Effector CD4-positive, alpha-beta T cell (primary cell): ENCODE results near the gene ECI1.
"Not testable (repeated sequence)": the region's sequence is repeated elsewhere in the genome, so short reads cannot be mapped to it uniquely, and the experiment has no call there.

Experiments used
- DNase-seq: peaks from one replicate; pipeline ENCODE4 v3.0.0-alpha.2; 2020

Gene ECI1

GRCh38 chr16:2252806-2253148 lies 1.4 kb upstream of the ECI1 start:
- DNase-seq: no peak

GRCh38 chr16:2250652-2251295 lies 613 bp downstream of the ECI1 start:
- peak; percentile 16 for DNase-seq

GRCh38 chr16:2246301-2246885 lies 5.0 kb downstream of the ECI1 start:
- no peak for DNase-seq

DNA sequence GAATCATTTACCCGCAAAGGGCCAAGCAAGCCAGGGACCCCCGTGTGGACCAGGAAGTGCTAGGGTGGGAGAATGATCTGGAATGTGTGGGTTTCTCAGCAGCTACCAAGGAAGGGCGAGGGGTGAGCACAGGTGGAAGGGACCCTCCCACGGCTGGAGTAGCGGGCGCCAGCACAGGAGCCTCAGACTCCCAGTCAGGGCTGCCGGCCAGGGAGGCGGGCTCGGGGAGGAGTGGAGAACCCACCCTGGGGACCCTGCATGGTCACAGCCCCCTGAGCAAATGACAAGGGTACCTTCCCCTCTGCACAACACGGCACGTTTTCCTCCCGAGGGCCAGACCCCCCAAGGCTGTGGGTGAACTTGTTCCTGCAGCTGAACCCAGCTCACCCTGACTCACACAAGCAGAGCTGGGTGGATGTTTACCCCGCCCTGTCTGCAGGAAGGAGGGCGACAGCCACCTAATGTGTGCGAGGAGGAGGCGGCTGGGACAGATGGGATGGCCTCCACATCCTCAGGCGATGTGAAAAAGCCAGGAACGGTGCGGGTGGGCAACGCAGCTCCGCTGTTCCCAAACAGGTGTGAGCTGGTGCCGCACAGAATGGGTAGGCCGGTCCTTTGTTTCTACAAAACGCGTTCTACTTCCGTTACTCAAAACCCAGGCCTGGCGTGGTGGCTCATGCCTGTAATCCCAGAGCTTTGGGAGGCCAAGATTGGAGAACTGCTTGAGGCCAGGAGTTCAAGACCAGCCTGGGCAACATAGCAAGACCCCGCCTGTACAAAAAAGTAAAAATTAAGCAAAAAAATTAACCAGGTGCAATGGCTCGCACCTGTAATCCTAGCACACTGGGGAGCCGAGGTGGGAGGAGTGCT lies 6.2 kb downstream of the ECI1 start:
- no peak for DNase-seq

DNA sequence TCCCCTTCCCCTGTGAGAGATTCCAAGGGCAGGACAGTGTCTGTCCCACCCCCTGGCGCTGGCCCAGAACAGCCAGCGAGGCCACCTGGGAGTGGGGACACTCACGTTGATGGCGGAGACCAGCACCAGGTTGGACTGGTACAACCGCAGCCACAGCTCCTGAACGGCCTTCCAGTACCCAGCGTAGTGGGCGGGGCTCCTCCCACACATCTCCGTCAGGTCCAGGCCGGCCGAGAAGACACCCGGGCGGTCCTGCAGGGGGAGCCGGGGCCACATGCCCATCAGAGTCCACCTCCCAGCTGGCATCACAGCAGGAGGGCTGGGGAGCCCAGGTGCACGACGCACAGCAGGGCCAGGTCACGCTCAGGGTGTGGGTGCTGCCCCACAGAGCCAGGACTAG lies 7.1 kb downstream of the ECI1 start:
- no peak for DNase-seq

DNA sequence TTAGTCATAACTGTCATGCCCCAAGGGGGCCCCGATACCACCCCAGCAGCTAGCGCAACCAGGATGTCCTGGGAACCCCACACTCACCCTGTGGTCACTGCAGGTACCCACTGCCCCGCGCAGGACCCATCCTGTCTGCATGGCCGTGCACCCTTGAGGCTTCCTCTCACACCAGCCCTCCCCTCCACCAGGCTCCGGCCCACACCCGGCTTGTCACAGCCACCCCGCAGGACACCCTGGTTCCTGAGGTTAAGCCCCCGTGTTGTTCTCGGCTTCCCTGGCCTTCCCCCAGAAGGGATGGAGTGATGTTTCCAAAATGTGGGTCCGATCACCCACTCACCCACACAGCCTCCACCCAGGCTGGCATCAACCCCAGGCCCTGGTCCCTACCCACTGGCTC lies 7.6 kb downstream of the ECI1 start:
- no peak for DNase-seq

DNA sequence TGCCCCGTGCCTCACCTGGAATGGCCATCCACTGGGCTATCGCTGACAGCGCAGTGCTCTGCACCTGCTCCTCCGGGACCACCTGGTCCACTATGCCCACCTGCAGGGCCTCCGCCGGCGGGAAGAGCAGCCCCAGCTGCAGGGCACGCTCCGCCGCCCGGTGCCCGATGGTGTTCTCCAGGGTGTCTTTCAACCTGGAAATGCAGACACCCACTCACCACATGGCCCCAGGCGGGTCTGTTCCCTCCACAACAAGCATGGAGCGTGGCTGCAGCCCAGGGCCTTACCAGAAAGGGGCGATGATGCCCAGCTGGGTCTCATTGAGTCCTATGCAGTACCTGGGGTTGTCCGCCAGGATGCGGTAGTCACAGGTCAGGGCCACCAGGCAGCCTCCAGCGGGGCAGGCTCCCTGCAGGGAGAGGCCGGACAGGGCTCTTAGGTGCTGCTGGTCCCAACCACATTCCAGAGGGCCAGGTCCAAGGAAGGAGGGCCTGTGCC lies 8.3 kb downstream of the ECI1 start:
- DNase-seq: no peak

GRCh38 chr16:2242598-2242997 lies 8.8 kb downstream of the ECI1 start:
- DNase-seq: no peak

DNA sequence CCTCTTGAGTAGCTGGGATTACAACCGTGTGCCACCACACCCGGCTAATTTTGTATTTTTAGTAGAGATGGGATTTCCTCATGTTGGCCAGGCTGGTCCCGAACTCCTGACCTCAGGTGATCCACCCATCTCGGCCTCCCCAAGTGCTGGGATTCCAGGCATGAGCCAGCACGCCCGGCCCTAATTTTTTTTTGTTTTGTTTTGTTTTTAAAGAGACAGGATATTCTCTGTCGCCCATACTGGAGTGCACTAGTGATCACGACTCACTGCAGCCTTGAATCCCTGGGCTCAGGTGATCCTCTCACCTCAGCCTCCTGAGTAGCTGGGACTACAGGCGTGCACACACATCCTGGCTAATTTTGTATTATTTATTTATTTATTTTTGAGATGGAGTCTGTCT lies 11.1 kb downstream of the ECI1 start:
- DNase-seq: not testable (repeated sequence)

DNA sequence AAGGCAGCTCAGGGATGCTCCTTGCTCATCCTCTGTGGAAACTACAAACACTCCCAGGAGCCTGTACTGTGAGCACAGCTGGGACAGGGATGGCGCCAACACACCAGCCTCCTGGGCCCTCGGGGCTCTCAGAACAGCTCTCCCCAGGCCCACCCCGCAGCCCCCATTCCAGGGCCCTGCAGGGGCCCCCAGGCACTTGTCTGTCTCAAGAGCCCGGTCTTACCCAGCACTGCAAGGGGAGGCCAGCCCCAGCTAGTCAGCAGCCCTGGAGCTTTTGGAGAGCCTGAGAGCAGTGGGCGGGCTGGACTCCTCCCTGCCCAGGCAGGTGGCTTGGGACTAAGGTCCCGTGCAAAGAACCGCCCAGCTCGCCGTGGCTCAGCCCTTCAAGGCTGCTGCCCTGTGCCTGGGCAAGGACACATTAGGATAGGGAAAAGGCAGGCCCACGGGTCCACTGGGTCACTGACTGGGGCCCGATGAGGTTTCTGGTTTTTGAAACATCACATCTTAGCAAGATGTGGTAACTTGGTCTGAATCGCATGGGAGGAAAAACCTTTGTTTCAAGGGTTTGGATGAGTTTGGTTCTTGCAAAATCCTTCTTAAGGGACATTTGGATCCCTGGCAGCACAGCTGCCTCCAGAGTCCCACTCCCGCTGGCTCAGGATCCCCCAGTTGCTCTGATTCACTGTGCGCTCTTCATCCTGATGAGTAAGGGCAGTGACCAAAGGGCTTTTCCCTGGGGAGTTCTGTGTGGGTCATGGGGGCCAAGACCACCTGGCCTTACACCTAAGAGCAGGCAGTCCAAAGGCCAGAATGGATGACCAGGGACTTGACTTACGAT lies 12.3 kb downstream of the ECI1 start:
- no peak for DNase-seq

- DNase-seq: no peak
Measured at GRCh38 chr16:2238150-2238837, 13.1 kb downstream of the ECI1 start.

GRCh38 chr16:2237493-2238149 lies 13.8 kb downstream of the ECI1 start:
- no peak for DNase-seq

DNA sequence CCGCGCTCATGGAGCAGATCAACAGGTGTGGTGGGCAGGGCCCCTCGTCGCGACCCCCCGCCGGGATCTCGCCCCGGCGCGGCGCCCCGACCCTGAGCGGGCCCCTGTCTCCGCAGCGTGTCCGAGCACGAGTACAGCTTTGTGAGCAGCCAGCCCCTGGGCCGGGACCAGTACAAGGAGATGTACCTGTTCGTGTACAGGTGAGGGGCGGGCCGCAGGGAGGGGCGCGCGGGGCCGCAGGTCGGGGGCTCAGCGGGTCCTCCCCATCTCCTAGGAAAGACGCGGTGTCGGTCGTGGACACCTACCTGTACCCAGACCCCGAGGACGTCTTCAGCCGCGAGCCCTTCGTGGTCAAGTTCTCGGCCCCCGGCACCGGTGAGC lies 14.3 kb downstream of the ECI1 start:
- no peak for DNase-seq

DNA sequence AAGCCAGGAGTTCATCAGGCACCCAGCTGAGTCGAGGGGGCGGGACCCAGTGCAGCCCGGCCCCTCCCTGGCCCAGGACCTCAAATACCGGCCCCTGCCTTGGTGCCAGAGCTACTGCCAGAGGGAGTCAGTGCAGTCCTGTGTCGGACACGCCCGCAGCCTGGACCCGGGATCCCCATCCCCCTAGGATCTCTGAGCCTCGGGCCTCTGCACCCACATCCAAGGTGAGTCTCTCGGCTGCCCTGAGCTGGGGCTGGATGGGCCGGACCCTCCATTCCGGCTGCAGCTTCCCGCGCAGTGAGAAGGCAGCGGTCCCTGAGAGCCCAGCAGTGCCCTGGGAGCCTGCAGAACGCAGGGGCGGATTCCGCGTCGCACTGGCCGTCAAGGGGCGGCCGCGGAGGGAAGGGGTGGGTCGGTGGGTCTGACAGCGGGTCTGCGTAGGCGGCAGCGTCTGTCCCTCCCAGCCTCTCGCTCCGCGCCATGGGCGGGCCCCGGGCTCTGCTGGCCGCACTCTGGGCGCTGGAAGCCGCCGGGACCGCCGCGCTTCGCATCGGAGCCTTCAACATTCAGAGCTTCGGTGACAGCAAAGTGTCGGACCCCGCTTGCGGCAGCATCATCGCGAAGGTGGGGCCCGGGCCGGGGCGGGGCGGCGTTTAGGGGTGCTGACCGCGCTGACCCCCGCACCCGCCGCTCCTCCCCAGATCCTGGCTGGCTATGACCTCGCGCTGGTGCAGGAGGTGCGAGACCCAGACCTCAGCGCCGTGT lies 14.9 kb downstream of the ECI1 start, which contains the start of gene DNASE1L2:
Gene DNASE1L2, plus strand, starts transcription at position 108 of the 765 bp plus-strand sequence. Its CDS starts 373 bp downstream, at position 481.
- DNase-seq: no peak

DNA sequence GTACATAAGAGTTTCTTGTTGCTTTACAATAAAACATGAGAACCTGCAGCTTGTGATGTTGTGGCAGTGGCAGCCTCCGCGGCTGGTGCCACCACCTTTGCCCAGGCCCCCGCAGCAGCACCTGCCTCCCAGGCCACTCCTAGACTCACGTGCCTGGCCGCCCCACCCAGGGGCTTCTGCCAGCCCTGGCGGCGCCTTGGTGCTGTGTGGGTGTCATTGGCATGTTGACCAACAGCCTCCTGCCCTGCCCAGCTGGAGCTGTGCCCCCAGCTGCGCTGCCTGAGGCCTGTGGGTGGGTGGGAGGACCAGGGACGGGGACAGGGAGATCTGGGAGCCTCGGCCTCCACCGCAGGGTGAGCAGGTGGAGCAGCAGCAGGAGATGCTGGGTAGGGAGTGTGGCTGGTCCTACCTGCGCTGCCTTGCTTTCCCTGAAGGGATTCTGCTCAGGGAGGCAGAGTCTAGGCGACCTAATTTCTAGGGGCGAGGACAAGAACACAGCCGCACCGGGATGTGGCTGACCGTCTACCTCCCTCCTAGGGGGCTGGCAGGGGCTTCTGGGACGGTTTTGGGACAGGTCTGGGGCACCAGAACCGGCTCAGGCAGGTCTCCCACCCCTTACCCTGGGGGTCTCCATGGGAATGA lies 15.6 kb downstream of the ECI1 start:
- DNase-seq: no peak

DNA sequence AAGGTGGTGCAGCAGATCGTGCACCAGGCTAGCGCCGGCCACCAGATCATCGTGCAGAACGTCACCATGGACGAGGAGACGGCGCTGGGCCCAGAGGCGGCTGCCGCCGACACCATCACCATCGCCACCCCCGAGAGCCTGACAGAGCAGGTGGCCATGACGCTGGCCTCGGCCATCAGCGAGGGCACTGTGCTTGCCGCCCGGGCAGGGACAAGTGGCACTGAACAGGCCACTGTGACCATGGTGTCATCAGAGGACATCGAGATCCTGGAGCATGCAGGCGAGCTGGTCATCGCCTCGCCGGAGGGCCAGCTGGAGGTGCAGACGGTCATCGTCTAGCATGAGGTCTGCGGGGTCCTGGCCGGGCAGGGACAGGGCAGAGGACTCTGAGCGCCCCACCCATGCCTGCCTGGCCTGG lies 16.1 kb downstream of the ECI1 start:
- no peak for DNase-seq

DNA sequence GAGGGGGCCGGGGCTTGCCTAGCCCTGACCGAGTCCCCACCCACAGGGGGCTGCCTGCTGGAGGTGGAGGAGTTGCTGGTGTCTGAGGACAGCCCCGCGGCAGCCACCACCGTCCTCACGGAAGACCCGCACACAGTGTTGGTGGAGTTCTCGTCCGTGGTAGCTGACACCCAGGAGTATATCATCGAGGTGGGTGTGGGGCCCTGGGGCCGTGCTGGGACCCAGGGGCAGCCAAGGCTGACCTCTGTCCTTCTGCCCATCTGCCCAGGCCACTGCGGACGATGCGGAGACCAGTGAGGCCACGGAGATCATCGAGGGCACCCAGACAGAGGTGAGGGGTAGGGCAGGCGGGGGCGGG lies 16.6 kb downstream of the ECI1 start:
- DNase-seq: no peak

- no peak for DNase-seq
Measured at GRCh38 chr16:2233872-2234812, 17.2 kb downstream of the ECI1 start.

DNA sequence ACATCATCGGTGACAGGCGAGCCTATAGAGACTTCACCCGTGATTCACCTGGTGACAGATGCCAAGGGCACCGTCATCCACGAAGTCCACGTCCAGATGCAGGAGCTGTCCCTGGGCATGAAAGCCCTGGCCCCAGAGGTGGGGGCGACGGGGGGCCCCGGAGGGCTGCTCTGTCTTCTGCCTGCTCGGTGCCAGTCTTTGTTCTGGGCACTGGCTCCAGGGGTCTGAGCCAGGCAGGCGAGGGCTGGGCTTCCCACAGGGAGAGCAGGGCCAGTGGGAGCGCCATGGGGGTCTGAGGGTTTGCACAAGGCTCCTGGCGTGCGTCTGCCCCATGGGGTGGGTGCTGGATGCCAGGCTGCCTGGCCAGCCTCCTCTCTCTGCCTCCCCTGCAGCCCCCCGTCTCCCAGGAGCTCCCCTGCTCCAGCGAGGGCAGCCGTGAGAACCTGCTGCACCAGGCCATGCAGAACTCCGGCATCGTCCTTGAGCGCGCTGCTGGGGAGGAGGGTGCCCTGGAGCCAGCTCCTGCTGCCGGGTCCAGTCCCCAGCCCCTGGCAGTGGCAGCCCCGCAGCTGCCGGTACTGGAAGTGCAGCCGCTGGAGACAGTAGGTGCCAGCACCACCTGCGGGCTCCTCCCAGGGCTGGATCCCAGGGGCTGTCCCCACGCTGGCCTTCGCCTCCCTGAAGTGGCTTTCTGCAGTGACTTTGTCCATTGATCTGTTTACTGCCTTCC lies 18.2 kb downstream of the ECI1 start:
- DNase-seq: no peak
